ENCODE data around the gene PLEK2.
"Not testable (repeated sequence)": the region's sequence is repeated elsewhere in the genome, so short reads cannot be mapped to it uniquely, and the experiment has no call there.

The PLEK2 gene

DNA sequence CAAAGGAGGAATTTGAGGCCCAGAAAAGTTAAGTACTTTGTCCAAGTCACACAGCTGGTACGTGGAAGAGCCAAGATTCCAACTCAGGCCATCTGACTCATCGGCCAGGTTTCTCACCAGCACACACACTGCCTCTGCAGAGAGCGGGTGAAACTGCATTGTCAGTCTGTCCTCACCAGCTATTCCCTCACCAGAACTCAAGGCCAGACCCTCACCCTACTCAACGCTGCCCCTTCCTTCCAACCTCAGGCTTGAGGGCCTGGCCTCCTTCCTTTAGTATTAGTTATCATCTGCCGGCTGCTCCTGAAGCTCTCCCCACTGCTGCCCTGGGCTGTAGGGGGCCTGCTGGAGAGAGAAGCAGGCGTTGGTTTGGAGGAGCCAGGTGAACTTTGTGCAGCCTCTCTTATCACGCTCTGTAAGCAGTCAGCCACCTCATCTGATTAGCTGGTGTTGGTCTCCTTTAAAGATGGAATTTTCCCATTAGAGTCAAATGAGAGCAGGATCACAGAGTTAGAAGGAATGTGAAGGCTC, 16.6 kb upstream of the PLEK2 start:
- DNase-seq: no peak

- DNase-seq: peak; percentile 64 to 75
Measured at GRCh38 chr14:67426983-67427606, 15.1 kb upstream of the PLEK2 start.

- no peak for DNase-seq
Measured at GRCh38 chr14:67426161-67426560, 14.2 kb upstream of the PLEK2 start.

- DNase-seq: no peak
Measured at GRCh38 chr14:67425608-67426007, 13.6 kb upstream of the PLEK2 start.

DNA sequence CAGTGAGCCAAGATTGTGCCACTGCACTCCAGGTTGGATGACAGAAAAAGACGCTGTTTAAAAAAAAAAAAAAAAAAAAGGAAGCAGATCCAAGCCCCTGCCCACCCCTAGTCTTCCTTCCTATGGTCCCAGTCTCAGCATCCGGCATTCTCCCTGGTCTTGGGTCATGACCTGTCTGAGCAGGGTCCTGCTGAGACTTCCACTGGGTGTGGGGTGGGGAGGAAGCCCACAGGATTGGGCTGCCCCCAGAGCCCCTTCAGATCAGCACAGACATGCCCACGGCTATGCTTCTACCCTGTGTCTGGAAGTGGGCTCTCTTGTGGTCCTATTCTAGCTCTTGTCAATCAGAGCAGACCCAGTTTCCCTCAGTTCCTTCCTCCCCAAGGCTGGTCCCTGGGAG, 12.6 kb upstream of the PLEK2 start:
- no peak for DNase-seq

GRCh38 chr14:67423424-67423823, 11.5 kb upstream of the PLEK2 start:
- DNase-seq: no peak

DNA sequence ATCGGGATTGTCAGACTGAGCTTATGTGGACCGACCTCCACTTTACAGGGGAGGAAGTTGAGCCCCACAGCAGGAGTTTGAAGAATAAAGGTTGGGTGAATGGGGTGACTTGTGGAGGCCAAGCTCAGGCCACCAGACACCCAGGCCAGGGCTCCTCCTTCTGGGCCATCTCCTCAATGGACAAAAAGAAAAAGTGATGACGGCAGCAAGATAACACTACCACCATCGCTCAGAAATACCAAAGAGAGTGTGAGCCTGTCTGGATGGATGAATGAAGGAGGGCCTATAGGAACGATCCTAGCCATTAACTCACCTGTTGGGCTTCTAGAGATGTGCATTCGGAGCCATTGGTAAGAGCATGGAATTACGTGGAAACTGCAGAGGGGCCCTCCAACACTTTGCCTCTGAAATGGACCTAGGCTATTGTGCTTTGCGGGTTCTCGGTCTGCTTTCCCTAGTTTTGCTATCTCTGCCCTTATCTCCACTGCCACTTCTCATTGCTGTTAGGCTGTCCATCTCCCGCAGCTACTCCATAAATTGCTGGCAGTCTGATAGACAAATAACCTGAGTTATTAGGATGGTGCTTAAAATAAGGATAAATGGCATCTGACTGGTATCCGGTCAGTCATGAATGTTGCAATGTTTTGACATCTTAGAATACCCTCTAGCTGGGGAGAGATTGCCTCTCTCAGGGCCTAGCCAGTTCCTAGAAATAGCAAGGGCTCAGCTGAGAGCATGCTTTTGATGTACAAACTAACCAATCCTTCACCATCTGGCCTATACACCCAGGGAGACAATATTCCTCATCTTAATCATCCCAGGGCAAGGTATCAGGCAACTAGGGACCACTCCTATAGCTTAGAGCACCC, 9.6 kb upstream of the PLEK2 start:
- no peak for DNase-seq

DNA sequence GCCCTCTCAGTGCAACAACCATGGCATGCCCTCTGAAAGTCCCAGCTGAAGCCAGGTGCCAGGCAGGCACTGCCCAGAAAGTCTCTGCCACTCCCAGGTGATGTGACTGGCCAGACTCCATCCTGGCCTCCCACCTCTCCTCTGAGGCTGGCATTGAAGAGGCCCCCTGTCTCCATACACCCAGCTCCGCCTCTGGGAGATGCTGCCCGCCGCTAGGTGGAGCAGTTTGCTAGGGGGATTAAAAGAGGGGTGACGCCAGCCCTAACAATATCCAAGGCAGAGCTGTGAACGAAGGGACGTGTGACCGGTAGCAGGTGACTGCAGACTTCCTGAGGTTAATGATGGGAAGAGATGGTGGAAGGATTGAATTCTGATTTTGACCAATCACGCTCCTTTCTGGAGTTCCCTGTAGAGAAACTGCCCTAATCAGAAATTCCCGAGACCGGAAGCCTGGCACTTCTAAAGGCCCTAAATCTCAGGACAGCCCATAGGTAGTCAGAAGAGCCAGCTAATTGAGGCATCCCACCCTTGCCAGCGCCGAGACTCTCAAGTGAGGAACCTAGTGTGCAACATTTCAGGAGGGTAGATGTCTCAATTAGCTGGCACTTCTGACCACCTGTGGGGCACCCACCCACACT, 8.3 kb upstream of the PLEK2 start:
- DNase-seq: no peak

- no peak for DNase-seq
Measured at GRCh38 chr14:67418401-67419191, 6.6 kb upstream of the PLEK2 start.

DNA sequence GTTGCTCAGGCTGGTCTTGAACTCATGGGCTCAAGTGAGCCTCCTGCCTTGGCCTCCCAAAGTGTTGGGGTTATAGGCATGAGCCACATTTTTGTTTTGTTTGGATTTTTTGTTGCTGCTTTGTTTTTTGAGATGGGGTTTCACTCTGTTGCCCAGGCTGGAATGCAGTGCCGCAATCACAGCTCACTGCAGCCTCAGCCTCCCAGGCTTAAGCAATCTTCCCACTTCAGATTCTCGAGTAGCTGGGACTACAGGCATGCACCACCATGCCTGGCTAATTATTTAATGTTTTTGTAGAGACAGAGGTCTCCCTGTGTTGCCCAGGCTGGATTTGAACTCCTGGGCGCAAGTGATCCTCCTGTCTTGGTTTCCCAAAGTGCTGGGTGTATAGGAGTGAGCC, 5.7 kb upstream of the PLEK2 start:
- DNase-seq: no peak

DNA sequence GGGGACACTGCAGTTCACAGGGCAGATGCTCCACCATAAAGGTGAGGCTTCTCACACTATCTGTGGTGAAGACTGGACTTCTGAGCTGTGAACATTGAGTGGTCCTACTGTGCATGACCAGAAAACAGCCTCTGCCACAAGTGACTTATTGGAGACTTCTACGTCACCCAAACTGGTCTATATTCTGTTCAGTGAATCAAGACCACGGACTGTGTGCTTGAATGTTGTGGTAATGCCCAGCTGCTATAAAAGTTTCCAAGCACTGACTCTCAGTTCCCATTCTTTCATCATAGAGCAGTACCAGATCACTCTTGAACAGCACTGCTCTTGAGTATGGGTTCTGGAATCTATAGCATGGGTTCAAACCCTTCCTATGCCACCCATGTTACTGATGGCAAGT, 4.8 kb upstream of the PLEK2 start:
- DNase-seq: no peak

GRCh38 chr14:67416085-67416484, 4.1 kb upstream of the PLEK2 start:
- no peak for DNase-seq

DNA sequence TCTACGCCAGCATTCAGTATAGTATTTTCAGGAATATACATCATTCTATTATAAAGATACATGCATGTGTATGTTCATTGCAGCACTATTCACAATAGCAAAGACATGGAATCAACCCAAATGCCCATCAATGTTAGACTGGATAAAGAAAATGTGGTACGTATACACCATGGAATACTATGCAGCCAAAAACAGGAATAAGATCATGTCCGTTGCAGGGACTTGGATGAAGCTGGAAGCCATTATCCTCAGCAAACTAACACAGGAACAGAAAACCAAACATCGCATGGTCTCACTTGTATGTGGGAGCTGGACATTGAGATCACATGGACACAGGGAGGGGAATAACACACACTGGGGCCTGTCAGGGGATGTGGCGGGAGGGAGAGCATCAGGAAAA, 3.6 kb upstream of the PLEK2 start:
- not testable (repeated sequence) for DNase-seq

GRCh38 chr14:67413806-67414769, 2.1 kb upstream of the PLEK2 start:
- no peak for DNase-seq

DNA sequence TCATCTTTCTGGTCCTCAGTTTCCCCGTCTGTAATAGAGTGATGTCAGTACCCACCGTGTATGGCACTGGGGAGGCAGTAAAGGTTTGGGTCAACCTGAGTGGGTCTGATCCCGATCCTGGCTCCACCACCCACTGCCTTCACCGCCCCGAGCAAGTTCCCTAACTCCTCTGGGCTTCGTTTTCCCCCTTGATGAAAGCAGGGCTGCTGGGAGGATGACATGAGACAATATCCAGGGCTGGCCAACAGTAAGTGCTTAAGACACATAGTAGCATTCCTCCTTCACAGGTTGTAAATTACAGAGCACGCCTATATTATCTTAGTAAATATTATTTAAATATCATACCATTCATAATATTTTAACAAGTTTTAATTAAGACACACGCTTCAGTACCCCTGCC, 595 bp downstream of the PLEK2 start:
- DNase-seq: no peak

GRCh38 chr14:67410313-67410712, 1.7 kb downstream of the PLEK2 start:
- no peak for DNase-seq

GRCh38 chr14:67409461-67409860, 2.5 kb downstream of the PLEK2 start:
- DNase-seq: no peak

- DNase-seq: not testable (repeated sequence)
Measured at GRCh38 chr14:67408122-67408801, 3.7 kb downstream of the PLEK2 start.

- no peak for DNase-seq
Measured at GRCh38 chr14:67405771-67406170, 6.2 kb downstream of the PLEK2 start.

- DNase-seq: no peak
Measured at GRCh38 chr14:67400434-67400833, 11.5 kb downstream of the PLEK2 start.

- no peak for DNase-seq
Measured at GRCh38 chr14:67397536-67397935, 14.4 kb downstream of the PLEK2 start.
